ENCODE measurements around the gene TMEM129. TPM values are rescaled to one million over a fixed set of nuclear protein-coding genes. Genes with fewer than 3 reads are reported as not detected.

The TMEM129 gene
- polyA plus RNA-seq, 4 donors: 34.2 to 58.1 (median 48.3) TPM

DNA sequence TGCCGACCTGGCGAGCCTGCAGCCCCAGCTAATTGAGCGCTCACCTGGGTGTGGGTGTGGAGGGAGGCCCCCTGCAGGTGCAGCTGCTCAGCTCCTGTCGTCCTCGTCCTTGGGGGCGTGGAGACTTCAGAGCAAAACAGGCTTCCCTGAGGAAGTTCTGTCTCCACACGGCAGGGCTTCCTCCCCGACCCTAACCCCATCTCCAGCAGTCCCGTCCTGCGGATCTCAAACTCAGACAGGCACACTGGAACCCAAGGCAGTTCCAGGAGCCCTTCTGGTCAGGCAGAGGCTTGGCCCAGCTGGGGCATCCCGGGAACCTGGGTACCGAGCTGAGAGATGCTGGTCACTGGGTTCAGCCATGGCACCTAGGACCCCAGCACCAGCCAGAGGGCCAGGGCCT lies 24.6 kb upstream of the TMEM129 start:
- no peak for DNase-seq (ENCODE audit: low read depth in 4 of 4, low spot score in 2 of 4)

DNA sequence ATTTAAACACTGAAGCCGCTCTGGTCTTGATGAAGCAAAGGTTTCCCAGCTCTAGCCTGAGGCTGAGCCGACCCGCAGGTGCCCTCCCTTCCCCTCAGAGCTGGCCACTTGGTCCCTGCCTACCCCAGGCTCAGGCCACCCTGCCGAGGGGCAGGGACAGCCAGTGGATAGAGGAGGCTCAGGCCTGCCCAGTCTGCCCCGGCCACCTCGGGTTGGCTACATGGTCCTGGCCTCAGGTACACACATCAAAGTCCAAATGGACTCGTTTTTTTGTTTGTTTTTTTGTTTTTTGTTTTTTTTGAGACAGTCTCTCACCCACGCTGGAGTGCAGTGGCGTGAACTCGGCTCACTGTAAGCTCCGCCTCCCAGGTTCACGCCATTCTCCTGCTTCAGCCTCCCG lies 24.0 kb upstream of the TMEM129 start:
- no peak for DNase-seq (ENCODE audit: low read depth in 4 of 4, low spot score in 2 of 4)

DNA sequence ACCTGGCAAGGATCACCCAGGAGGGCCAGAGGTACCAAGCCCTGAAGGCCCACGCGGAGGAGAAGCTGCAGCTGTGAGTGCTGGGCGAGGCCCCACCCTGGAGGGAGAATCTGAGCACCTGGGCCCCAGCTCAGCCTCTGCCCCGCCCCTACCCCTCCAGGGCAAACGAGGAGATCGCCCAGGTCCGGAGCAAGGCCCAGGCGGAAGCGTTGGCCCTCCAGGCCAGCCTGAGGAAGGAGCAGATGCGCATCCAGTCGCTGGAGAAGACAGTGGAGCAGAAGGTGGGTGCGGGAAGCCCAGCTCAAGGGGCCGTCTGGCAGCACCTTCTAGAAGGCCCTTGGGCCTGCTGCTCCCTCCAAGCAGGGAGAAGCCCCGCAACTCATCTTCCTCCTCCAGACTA lies 23.4 kb upstream of the TMEM129 start:
- DNase-seq (ENCODE audit: low read depth in 4 of 4, low spot score in 2 of 4): no peak

- DNase-seq (ENCODE audit: low read depth in 4 of 4, low spot score in 2 of 4): no peak
These were observed 22.9 kb upstream of the TMEM129 start for GRCh38 chr4:1743975-1744374.

GRCh38 chr4:1743551-1743950 lies 22.4 kb upstream of the TMEM129 start:
- no peak for DNase-seq (ENCODE audit: low read depth in 4 of 4, low spot score in 2 of 4)

DNA sequence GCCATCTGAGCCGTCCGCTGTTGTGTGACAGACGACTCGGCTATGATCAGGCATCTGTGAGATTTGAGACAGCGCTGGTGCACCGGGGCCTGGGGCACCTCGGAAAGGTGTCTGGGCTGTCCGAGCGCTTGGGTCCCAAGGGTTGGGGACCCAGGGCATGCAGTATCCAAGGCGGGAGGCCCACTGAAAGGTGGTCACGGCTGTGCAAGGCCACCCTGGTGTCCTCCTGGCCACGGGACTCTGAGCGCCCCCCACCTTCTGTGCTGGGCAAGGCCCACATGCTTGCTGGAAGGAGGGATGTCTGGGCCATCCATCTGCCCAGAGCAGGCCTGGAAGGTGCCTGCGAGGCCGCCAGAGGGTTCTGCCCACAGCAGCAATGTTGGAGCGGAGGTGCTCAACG lies 20.1 kb upstream of the TMEM129 start:
- DNase-seq (ENCODE audit: low read depth in 4 of 4, low spot score in 2 of 4): no peak

DNA sequence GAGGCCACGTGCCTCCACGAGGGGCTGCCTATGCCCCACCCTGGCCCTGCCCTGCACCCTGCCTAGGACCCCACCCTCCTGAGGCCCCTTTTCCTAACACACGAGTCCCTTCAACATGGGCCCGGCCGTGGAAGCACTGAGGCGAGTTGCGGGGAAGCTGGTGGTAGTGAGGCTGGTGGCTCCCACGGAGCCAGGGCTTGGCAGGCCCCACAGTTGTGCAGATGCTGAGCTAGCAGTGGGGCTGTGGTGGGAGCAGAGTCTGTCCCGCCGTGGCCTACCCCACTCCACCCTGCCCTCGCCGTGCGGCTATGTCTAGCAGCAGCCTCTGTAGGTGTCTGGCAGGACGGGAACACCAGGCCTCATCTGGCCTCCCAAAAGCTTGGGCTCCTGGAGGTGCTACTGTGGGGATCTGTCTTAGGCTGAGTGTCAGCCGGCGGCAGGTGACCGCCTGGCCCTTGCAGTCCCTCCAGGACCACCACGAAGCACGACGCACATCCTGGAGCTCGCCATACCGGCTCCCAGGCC lies 19.0 kb upstream of the TMEM129 start:
- no peak for DNase-seq (ENCODE audit: low read depth in 4 of 4, low spot score in 2 of 4)

DNA sequence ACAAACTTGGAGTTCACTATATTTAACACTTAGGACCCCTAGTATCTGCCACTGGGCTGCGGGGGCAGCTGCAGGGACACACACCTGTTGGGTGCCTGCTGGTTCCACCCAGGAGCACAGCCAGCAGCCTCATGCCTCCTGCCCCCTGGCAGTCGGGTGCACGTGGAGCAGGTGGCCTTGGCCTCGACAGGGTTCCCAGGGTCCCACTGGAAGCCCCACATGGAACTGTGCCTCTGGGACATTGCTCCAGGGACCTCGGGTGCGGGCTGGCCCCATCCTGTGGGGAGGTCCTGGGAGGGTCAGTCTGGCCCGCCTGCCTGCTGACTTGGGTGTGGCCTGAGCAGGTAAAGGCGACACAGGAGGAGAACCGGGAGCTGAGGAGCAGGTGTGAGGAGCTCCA lies 18.2 kb upstream of the TMEM129 start:
- no peak for DNase-seq (ENCODE audit: low read depth in 4 of 4, low spot score in 2 of 4)

DNA sequence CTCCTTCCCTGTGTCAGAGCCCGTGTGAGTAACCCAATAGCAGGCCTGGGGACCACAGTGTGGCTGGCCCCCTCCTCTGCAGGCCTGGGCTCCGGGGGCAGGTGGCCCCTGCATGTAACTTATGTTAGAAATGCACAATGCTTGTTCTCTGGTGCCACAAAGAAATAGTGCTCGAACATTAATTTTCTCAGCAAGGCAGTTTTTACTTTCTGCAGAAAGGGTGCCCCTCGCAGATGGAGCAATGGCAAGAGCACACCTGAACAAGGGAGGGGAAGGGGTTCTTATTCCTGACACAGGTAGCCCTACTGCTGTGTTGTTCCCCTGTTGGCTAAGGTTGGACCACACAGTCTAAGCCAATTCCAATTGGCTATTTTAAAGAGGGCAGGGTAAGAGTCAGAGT lies 17.3 kb upstream of the TMEM129 start:
- no peak for DNase-seq (ENCODE audit: low read depth in 4 of 4, low spot score in 2 of 4)

DNA sequence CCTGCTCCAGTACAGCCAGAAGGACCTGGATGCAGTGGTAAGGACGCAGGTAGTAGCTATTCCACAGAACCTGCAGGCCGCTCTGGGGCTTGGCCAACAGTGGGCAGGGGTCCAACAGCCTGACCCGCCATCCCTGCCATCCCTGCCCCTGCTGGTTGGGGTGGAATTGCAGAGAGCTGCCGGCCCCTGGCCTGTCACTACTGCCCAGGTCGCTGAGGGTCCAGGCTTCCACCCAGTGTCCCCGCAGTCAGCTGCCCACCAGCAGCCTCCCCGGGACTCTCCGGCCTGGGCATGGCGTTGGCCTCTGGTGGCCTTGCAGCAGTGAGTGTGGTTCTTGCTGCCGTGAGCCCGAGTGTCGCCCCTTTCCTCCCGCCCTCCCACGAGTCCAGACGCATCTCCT lies 16.5 kb upstream of the TMEM129 start:
- DNase-seq (ENCODE audit: low read depth in 4 of 4, low spot score in 2 of 4): no peak

DNA sequence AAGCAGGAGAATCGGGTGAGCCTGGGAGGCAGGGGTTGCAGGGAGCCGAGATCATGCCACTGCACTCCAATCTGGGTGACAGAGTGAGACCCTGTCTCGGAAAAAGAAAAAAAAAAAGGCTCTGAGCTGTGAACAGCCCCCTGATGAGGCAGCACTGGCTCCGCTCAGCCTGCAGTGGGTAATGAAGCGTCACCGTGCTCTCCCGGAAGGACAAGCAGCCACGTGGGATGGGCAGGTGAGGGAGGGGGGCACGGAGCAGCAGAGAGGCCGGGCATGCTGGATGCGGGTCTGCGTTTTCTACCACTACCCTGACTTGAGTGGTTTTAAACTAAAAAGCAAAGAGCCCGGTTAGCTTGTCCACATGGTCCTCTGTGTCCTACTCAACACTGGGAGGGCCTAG lies 15.7 kb upstream of the TMEM129 start:
- DNase-seq (ENCODE audit: low read depth in 4 of 4, low spot score in 2 of 4): no peak

DNA sequence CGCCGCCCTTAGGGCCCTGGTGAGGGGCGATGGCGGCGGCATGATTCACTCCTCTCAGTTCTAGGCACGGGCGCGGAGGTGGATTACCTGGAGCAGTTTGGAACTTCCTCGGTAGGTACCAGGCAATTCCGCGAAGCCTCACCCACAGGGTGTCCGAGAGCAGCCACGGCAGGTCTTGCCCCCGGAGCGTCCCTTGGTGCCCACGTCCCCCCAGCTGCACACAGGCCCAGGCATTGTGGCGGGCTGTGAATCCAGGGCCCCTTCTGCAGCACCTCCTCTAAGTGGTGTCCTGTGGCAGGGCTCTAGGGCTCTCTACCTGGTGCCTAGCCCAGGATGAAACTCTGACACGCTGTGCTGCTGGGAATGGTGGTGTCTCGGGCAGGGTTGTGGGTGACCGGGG lies 14.1 kb upstream of the TMEM129 start:
- DNase-seq (ENCODE audit: low read depth in 4 of 4, low spot score in 2 of 4): no peak

GRCh38 chr4:1732911-1733310 lies 11.8 kb upstream of the TMEM129 start:
- no peak for DNase-seq (ENCODE audit: low read depth in 4 of 4, low spot score in 2 of 4)

- DNase-seq (ENCODE audit: low read depth in 4 of 4, low spot score in 2 of 4): no peak
These were observed 10.1 kb upstream of the TMEM129 start for GRCh38 chr4:1731180-1731579.

- DNase-seq (ENCODE audit: low read depth in 4 of 4, low spot score in 2 of 4): no peak
These were observed 9.5 kb upstream of the TMEM129 start for GRCh38 chr4:1730532-1731135.

- DNase-seq (ENCODE audit: low read depth in 4 of 4, low spot score in 2 of 4): no peak
These were observed 7.2 kb upstream of the TMEM129 start for GRCh38 chr4:1728061-1728980.

DNA sequence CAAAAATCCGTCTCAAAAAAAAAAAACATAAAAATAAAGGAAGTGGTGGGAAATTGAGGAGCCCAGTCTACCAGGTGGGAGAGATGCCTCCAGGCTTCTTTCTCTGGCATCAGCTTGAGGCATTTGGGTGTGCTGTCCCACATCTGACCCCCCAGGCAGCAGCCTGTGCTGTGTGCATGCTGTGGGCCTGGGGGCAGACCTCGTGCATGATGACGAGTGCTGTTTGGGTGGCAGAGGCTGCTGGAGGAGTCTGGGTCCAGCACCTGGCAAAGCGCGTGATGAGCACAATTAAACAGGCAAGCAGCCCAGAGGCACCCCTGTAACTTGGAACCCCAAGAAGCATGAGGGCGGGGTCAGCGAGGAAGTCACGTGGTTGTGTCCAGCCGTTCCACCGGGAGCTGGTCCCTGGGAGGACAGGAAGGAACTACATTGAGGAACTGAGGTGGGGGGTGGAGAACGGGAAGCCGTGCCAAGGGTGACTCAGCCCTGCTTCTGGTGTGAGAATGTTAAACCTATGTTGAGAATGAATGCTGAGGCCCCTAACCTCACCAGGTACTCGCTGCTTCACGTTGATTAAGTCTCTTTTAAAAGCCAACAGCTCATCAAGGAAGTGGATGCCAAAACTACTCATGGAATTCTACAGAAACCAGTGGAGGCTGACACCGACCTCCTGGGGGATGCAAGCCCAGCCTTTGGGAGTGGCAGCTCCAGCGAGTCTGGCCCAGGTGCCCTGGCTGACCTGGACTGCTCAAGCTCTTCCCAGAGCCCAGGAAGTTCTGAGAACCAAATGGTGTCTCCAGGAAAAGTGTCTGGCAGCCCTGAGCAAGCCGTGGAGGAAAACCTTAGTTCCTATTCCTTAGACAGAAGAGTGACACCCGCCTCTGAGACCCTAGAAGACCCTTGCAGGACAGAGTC lies 6.3 kb upstream of the TMEM129 start:
- DNase-seq (ENCODE audit: low read depth in 4 of 4, low spot score in 2 of 4): no peak

DNA sequence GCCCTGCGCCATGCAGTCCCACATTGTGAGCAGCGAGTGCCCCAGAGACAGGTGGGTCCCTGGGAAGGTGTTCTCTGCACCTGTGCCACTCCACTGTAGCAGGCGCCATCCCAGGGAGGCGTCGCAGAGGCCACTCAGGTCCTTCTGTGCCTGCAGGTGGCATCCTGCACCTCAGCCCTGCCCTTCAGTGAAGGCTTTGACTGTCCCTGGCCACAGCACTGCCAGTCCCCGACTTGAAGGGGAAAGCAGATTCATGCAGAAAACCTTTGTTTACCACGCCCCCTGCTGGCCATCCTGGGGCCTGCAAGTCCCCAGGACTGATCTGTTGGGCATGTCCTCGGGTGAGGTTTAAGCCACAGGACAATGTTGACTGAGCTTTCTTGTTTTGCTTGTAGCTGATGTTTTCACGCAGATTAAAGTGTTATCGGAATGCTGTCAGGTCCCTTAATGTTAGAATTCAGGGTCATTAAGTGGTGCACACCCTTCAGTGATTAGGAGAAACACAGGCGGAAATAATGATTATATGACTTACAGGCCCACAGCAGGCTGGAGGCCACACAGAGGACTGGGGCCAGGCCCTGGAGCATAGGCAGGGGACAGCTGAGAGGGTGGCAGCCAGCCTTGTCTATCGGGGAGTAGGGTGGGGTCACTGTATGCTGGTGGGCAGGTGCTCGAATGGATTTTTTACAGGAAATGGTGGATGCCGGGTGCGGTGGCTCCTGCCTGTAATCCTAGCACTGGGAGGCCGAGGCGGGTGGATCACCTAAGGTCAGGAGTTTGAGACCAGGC lies 5.2 kb upstream of the TMEM129 start:
- peak in 3 of 4 donors; percentile 72 to 80 (median 73) for DNase-seq (ENCODE audit: low read depth in 4 of 4, low spot score in 2 of 4)

- no peak for DNase-seq (ENCODE audit: low read depth in 4 of 4, low spot score in 2 of 4)
These were observed 4.4 kb upstream of the TMEM129 start for GRCh38 chr4:1725521-1725920.

DNA sequence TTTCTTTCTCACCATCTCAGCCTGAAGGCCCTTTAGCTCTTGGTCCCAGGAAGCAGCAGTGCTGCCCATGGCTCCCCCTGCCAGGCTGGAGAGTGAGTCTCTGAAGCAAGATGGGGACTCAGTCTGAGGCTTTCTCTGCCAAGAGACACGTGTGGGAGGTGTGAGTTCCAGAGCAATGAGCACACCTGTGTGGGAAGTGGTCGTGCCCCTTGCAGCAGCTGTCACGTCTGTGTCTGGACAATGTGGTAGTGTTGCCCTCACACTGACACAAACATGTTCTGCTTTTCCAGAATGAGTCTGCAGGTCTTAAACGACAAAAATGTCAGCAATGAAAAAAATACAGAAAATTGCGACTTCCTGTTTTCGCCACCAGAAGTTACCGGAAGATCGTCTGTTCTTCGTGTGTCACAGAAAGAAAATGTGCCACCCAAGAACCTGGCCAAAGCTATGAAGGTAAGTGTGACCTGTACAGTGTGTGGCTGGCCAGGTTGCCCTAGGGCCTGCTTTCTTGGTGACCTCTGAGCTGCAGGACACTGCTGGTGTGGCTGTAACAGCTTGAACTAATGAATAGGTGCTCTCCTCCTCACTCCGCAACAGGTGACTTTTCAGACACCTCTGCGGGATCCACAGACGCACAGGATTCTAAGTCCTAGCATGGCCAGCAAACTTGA lies 2.1 kb upstream of the TMEM129 start:
- no peak for DNase-seq (ENCODE audit: low read depth in 4 of 4, low spot score in 2 of 4)

All from left renal cortex interstitium (tissue), 4 donors.